K562 (cell line): ENCODE results near the gene ZNF597. TPM values are rescaled to one million over a fixed set of nuclear protein-coding genes. Genes with fewer than 3 reads are reported as not detected.

Experiments
- ARID2 ChIP-seq: fragments of 450-650 bp; IDR thresholded peaks from 2 replicates; pipeline ENCODE4 v1.6.1; 2017; ENCODE audit warnings: antibody characterized with exemption, mild to moderate bottlenecking
- CBX3 ChIP-seq, 2 experiments: IDR thresholded peaks; 1 replicate in 1 of 2; 2 replicates in 1 of 2; pipeline ENCODE4 v1.6.1; 2012; ENCODE audit warnings: inconsistent platforms in 2 of 2, low read length in 2 of 2, borderline replicate concordance in 1 of 2, control low read depth in 1 of 2
- COPS2 ChIP-seq: fragments of 450-650 bp; conservative IDR thresholded peaks from 2 replicates; pipeline ENCODE4 v1.6.1; 2016; ENCODE audit warnings: mild to moderate bottlenecking, moderate library complexity
- CREM ChIP-seq: IDR thresholded peaks from 2 replicates; pipeline ENCODE4 v1.6.1; 2014; ENCODE audit warnings: antibody characterized with exemption, low read depth
- LARP7 ChIP-seq: fragments of 450-650 bp; IDR thresholded peaks from 2 replicates; pipeline ENCODE4 v1.6.1; 2016
- MYNN ChIP-seq, 2 experiments: sonication (generic); formaldehyde crosslinking in 1 of 2; IDR thresholded peaks; 2 replicates each; pipeline versions ENCODE4 v1.5.0 to v1.6.1; 2016 to 2020; ENCODE audit warnings: antibody characterized with exemption in 1 of 2, missing genetic modification reagents in 1 of 2
- NCOA2 ChIP-seq, 2 experiments: fragments of 450-650 bp; IDR thresholded peaks; 2 replicates each; pipeline ENCODE4 v1.6.1; 2018; ENCODE audit warnings: mild to moderate bottlenecking in 2 of 2, moderate library complexity in 1 of 2; ENCODE audit not compliant: partially characterized antibody in 2 of 2
- NR2C1 ChIP-seq, 2 experiments: fragments of 450-650 bp; IDR thresholded peaks; 2 replicates each; pipeline ENCODE4 v1.6.1; 2017; ENCODE audit warnings: mild to moderate bottlenecking in 2 of 2, antibody characterized with exemption in 1 of 2, inconsistent platforms in 1 of 2, missing compliant biosample characterization in 1 of 2, missing genetic modification characterization in 1 of 2
- NR4A1 ChIP-seq, 2 experiments: fragments of 250-450 bp in 1 of 2; fragments of 450-650 bp in 1 of 2; sonication (Bioruptor Pico) in 1 of 2; IDR thresholded peaks; 2 replicates each; pipeline versions ENCODE4 v1.4.0 to v1.6.1; 2016 to 2020; ENCODE audit warnings: mild to moderate bottlenecking in 2 of 2, missing compliant biosample characterization in 1 of 2, missing genetic modification characterization in 1 of 2, moderate library complexity in 1 of 2
- PYGO2 ChIP-seq: fragments of 450-650 bp; IDR thresholded peaks from 2 replicates; pipeline ENCODE4 v1.6.1; 2016; ENCODE audit warnings: mild to moderate bottlenecking, missing genetic modification characterization, moderate library complexity, missing compliant biosample characterization
- SIN3A ChIP-seq, 2 experiments: fragments of 150-350 bp in 1 of 2; IDR thresholded peaks; 2 replicates each; pipeline ENCODE4 v1.6.1; 2011 to 2016; ENCODE audit warnings: borderline replicate concordance in 2 of 2, low read depth in 2 of 2, low read length in 2 of 2, mild to moderate bottlenecking in 2 of 2, moderate library complexity in 2 of 2; ENCODE audit not compliant: control insufficient read depth in 1 of 2
- ZNF175 ChIP-seq: fragments of 200-800 bp; sonication (Bioruptor generic); IDR thresholded peaks from 2 replicates; pipeline ENCODE4 v1.6.1; 2016; ENCODE audit warnings: low read depth, mild to moderate bottlenecking, missing genetic modification characterization, missing compliant biosample characterization
- ZNF263 ChIP-seq: sonication (generic); formaldehyde crosslinking; IDR thresholded peaks from 2 replicates; pipeline ENCODE4 v1.8.0; 2022; ENCODE audit warnings: mild to moderate bottlenecking, missing genetic modification reagents, borderline replicate concordance
- ZNF445 ChIP-seq: fragments of 250-450 bp; sonication (Bioruptor Pico); IDR thresholded peaks from 2 replicates; pipeline ENCODE4 v1.4.0; 2020; ENCODE audit warnings: low read depth, mild to moderate bottlenecking, moderate library complexity
- polyA plus RNA-seq, 8 experiments: library from polyadenylated mRNA; depleted of rRNA in 4 of 8; stranded (reverse) in 5 of 8; unstranded in 3 of 8; fragments of >200 nt; fragmentation: Nextera tagmentation in 2 of 8; fragmentation: Illumina TruSeq in 1 of 8; extraction: Ambion mirVana in 2 of 8; extraction: Trizol in 1 of 8; gene quantifications; 2 replicates each; pipeline versions ENCODE4 v1.2.1 to v1.2.3, GENCODE V29; 2011 to 2014; ENCODE audit warnings: inconsistent platforms in 1 of 8, missing spikeins in 1 of 8
- total RNA-seq, 7 experiments: library from RNA; depleted of rRNA in 6 of 7; stranded (reverse); fragments of >200 nt in 6 of 7; fragmentation: Illumina TruSeq in 2 of 7; extraction: Trizol in 2 of 7; gene quantifications; 2 replicates each; pipeline versions ENCODE4 v1.2.1 to v1.2.3, GENCODE V29; 2011 to 2021; ENCODE audit warnings: low replicate concordance in 1 of 7
- TF ChIP-seq, protein P1 (sequence below): fragments of 450-650 bp; IDR thresholded peaks from 2 replicates; pipeline ENCODE4 v1.6.1; 2017; ENCODE audit warnings: antibody characterized with exemption, mild to moderate bottlenecking
- TF ChIP-seq, protein P2 (sequence below): fragments of 450-650 bp; IDR thresholded peaks from 2 replicates; pipeline ENCODE4 v1.6.1; 2016; ENCODE audit warnings: low read depth, mild to moderate bottlenecking, moderate library complexity
- TF ChIP-seq, protein P3 (sequence below): sonication (generic); formaldehyde crosslinking; IDR thresholded peaks from 2 replicates; pipeline ENCODE4 v1.9.0; 2022; ENCODE audit warnings: mild to moderate bottlenecking, missing genetic modification reagents
- TF ChIP-seq, protein P4 (sequence below), 2 experiments: fragments of 450-650 bp in 1 of 2; sonication (generic) in 1 of 2; formaldehyde crosslinking in 1 of 2; IDR thresholded peaks in 1 of 2; conservative IDR thresholded peaks in 1 of 2; 2 replicates each; pipeline versions ENCODE4 v1.6.1 to v1.8.1; 2016 to 2023; ENCODE audit warnings: mild to moderate bottlenecking in 2 of 2, moderate library complexity in 2 of 2, inconsistent platforms in 1 of 2, missing genetic modification reagents in 1 of 2

The ZNF597 gene
- total and polyA plus RNA-seq, 9 of the 15 experiments (the other 6 are each of a cell fraction or from before 2014, with no cell fraction given), result 0.14 to 0.68 (median 0.42) TPM

DNA sequence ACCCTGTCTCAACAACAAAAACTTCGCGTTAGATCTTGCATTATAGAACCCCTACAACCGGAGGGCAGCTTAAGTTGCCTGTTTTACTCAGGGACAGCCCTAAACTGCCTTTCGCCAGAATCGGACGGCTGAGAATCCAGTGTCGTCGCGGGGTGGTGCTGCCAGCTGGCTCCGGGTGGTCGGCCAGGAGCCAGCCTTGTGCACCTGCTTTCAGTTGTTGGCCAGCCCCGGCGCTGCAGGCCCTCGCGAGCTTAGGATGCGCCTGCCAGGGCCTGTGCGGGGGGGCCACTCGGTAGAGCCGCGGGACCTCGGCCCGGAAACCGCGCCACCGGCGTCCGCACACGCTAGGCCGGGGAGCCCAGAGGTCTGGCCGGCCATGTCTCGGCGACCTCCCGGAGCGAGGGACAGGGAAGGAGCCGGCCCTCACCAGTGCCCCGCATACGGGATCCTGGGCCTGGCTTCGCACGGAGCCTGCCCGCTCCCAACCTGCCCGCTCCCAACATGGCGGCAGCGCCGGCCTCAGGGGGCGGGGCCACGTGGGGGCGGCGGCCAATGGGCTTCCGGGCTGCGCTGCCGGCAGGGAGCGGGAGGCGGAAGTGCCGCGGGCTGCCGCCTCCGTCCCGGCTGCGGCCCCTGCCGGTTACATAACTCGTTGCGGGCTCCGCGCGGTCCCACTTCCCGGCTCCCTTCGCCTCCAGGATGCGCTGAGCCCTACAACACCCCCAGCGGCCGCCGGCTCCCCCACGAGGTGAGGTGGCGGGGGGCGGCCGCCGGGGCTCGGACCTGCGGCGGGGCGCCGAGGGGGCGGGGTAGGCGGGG lies 14.3 kb upstream of the ZNF597 start (continued):
- TF ChIP-seq, protein P1, sequence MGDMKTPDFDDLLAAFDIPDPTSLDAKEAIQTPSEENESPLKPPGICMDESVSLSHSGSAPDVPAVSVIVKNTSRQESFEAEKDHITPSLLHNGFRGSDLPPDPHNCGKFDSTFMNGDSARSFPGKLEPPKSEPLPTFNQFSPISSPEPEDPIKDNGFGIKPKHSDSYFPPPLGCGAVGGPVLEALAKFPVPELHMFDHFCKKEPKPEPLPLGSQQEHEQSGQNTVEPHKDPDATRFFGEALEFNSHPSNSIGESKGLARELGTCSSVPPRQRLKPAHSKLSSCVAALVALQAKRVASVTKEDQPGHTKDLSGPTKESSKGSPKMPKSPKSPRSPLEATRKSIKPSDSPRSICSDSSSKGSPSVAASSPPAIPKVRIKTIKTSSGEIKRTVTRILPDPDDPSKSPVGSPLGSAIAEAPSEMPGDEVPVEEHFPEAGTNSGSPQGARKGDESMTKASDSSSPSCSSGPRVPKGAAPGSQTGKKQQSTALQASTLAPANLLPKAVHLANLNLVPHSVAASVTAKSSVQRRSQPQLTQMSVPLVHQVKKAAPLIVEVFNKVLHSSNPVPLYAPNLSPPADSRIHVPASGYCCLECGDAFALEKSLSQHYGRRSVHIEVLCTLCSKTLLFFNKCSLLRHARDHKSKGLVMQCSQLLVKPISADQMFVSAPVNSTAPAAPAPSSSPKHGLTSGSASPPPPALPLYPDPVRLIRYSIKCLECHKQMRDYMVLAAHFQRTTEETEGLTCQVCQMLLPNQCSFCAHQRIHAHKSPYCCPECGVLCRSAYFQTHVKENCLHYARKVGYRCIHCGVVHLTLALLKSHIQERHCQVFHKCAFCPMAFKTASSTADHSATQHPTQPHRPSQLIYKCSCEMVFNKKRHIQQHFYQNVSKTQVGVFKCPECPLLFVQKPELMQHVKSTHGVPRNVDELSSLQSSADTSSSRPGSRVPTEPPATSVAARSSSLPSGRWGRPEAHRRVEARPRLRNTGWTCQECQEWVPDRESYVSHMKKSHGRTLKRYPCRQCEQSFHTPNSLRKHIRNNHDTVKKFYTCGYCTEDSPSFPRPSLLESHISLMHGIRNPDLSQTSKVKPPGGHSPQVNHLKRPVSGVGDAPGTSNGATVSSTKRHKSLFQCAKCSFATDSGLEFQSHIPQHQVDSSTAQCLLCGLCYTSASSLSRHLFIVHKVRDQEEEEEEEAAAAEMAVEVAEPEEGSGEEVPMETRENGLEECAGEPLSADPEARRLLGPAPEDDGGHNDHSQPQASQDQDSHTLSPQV, result peak; percentile 60; the same call in 1 of the 2 replicates
- TF ChIP-seq SIN3A (IDR thresholded peaks at IDR 0.05; ENCODE audit: borderline replicate concordance in 2 of 2, control insufficient read depth in 1 of 2, low read depth in 2 of 2, low read length in 2 of 2) (peak in 1 of 2 experiments; percentile 71; a peak in 1 of 4 replicates), ZNF263 (CRISPR knock-in tag) (0 out of 2 replicates have a peak, but pooled peaks have one; percentile 32), ARID2 (no peak), PYGO2 (tag) (no peak), COPS2 (no peak), ZNF175 (CRISPR knock-in tag) (no peak), NR2C1 (IDR thresholded peaks at IDR 0.05) (peak; percentile 32; the same call in 1 of the 2 replicates), NR2C1 (tag; IDR thresholded peaks at IDR 0.05) (0 out of 2 replicates have a peak, but pooled peaks have one; percentile 20), CBX3 (IDR thresholded peaks at IDR 0.05; ENCODE audit: borderline replicate concordance in 1 of 2, low read length in 2 of 2) (peak in 1 of 2 experiments; percentile 63; a peak in 1 of 3 replicates), MYNN (IDR thresholded peaks at IDR 0.05) (no peak), MYNN (CRISPR knock-in tag; IDR thresholded peaks at IDR 0.05) (no peak), NR4A1 (CRISPR knock-in tag; IDR thresholded peaks at IDR 0.05) (peak; percentile 74; the same call in 1 of the 2 replicates), NR4A1 (tag; IDR thresholded peaks at IDR 0.05) (peak; percentile 75), CREM (peak; percentile 58), ZNF445 (CRISPR knock-in tag) (no peak), NCOA2 (IDR thresholded peaks at IDR 0.05; ENCODE audit: partially characterized antibody in 2 of 2) (no peak), LARP7 (no peak)
- TF ChIP-seq, protein P2, sequence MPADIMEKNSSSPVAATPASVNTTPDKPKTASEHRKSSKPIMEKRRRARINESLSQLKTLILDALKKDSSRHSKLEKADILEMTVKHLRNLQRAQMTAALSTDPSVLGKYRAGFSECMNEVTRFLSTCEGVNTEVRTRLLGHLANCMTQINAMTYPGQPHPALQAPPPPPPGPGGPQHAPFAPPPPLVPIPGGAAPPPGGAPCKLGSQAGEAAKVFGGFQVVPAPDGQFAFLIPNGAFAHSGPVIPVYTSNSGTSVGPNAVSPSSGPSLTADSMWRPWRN, result no peak
- TF ChIP-seq, protein P3, sequence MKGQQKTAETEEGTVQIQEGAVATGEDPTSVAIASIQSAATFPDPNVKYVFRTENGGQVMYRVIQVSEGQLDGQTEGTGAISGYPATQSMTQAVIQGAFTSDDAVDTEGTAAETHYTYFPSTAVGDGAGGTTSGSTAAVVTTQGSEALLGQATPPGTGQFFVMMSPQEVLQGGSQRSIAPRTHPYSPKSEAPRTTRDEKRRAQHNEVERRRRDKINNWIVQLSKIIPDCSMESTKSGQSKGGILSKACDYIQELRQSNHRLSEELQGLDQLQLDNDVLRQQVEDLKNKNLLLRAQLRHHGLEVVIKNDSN, result peak; percentile 92
- TF ChIP-seq, protein P4, sequence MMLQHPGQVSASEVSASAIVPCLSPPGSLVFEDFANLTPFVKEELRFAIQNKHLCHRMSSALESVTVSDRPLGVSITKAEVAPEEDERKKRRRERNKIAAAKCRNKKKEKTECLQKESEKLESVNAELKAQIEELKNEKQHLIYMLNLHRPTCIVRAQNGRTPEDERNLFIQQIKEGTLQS (IDR thresholded peaks at IDR 0.05), result no peak
- TF ChIP-seq, protein P4 (CRISPR knock-in tag; conservative IDR thresholded peaks at IDR 0.05), result peak; percentile 47; the same call in 1 of the 2 replicates
